COLO829 (cell line): ENCODE data around the gene CELSR2.

Source experiments
- DNase-seq: peaks from one replicate; pipeline ENCODE4 v3.0.0; 2012; ENCODE audit warnings: low spot score

The CELSR2 gene

GRCh38 chr1:109265016-109265415 is 15.7 kb downstream of the CELSR2 start:
- no peak for DNase-seq

- no peak for DNase-seq
Measured at GRCh38 chr1:109265741-109266330, 16.5 kb downstream of the CELSR2 start.

- DNase-seq, result no peak
Measured at GRCh38 chr1:109266965-109267364, 17.6 kb downstream of the CELSR2 start.

DNA sequence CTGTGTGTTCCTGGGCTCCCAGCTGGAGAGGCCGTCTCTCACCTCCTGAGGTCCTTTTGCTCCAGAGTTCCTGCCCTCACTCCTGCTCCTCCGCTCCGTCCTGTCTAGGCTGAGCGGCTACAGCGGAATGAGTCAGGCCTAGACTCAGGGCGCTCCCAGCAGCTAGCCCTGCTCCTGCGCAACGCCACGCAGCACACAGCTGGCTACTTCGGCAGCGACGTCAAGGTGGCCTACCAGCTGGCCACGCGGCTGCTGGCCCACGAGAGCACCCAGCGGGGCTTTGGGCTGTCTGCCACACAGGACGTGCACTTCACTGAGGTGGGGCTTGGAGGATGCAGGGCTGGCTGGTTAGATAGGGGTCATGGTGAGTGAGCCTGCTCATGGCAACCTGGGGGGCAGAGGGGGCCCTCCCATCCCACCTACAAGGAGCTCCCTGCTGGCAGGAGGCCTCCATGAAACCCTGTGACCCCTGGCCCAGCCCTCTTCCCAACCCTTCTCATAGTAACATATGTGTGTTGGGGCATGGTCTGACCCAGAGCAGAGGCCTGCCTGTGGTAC is 18.5 kb downstream of the CELSR2 start:
- DNase-seq, result no peak

- DNase-seq, result no peak
Measured at GRCh38 chr1:109268431-109269211, 19.3 kb downstream of the CELSR2 start.

DNA sequence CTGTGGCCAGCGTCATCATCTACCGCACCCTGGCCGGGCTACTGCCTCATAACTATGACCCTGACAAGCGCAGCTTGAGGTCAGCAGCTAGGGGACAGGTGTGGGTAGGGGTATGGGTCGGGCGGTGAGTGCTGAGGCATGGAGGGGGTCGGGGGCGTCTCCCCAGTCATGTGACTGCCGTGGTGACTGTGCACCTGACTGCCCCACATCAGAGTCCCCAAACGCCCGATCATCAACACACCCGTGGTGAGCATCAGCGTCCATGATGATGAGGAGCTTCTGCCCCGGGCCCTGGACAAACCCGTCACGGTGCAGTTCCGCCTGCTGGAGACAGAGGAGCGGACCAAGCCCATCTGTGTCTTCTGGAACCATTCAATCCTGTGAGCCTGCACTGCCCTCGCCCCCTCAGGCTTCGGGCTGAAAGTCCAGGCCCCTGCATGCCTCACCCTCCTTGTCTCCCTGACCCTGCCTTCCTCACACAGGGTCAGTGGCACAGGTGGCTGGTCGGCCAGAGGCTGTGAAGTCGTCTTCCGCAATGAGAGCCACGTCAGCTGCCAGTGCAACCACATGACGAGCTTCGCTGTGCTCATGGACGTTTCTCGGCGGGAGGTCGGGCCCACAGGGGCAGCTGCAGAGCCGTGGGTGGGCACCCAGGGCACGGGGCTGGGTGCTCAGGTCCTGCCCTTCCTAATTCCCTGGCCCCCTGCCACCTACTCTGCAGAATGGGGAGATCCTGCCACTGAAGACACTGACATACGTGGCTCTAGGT is 20.1 kb downstream of the CELSR2 start:
- no peak for DNase-seq

DNA sequence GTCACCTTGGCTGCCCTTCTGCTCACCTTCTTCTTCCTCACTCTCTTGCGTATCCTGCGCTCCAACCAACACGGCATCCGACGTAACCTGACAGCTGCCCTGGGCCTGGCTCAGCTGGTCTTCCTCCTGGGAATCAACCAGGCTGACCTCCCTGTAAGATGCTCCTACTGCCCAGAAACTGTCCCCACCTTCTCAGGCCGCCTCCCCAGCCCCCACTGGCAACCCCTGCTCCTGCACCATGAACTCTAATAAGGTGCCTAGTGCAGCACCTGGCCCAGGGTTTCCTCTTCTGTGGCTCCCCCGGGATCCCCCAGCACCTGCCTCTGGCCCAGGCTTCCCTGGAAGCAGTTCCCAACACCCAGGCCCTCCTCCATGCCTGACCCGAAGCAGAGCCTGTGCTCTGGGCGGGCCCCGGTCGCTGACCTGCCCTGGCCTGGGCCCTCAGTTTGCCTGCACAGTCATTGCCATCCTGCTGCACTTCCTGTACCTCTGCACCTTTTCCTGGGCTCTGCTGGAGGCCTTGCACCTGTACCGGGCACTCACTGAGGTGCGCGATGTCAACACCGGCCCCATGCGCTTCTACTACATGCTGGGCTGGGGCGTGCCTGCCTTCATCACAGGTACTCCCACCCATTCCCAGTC is 20.8 kb downstream of the CELSR2 start:
- DNase-seq, result no peak

DNA sequence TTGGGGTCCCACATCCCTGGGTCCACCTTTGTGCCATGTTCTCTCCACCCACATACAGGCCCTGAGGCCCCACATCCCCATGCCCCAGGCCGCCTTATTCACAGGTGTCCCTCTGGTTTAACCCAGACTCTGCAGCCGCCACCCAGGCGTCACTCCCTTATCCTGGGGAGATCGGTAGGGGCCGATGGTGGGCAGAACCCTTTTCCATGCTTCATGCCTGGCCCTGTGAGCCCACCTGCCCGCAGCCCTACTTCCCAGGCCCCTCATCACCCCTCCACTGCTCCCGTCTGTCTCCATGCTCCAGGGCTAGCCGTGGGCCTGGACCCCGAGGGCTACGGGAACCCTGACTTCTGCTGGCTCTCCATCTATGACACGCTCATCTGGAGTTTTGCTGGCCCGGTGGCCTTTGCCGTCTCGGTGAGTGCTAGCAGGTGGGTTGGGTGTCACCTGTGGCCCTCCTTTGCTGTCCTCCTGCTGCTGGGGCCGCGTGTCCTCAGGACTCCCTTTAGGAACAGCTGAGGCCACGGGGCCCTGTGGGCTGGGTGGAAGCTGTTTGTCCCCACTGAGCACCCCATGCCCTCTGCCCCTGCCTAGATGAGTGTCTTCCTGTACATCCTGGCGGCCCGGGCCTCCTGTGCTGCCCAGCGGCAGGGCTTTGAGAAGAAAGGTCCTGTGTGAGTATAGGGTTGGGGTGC is 21.4 kb downstream of the CELSR2 start:
- no peak for DNase-seq

GRCh38 chr1:109271458-109271857 is 22.1 kb downstream of the CELSR2 start:
- DNase-seq, result no peak

DNA sequence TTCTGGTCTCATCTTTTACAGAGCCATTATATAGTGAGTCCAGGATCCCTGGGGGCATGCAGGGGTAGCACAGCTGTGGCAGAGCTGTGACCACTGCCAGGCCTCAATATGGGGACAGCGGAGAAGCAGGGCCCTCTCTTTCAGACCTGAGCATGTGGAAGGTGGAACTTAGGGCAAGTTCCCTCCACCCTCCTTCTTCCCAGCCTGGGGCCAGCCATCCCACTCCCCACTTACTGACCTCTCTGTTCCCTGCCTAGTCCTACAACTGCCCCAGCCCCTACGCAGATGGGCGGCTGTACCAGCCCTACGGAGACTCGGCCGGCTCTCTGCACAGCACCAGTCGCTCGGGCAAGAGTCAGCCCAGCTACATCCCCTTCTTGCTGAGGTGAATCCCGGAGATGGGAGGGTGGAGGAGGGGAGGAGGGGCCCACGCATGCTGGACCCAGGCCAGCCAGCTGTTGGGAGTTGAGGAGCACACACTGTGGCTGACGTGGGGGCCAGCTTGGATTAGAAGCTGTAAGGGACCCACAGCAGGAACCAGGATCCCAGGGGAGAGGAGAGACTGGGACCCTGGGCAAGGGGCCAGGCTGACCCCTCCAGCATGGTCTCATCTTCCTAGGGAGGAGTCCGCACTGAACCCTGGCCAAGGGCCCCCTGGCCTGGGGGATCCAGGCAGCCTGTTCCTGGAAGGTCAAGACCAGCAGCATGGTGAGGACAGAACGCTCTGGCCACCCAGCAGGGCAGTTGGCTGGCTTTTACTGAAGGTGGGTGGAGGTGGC is 22.9 kb downstream of the CELSR2 start:
- no peak for DNase-seq

DNA sequence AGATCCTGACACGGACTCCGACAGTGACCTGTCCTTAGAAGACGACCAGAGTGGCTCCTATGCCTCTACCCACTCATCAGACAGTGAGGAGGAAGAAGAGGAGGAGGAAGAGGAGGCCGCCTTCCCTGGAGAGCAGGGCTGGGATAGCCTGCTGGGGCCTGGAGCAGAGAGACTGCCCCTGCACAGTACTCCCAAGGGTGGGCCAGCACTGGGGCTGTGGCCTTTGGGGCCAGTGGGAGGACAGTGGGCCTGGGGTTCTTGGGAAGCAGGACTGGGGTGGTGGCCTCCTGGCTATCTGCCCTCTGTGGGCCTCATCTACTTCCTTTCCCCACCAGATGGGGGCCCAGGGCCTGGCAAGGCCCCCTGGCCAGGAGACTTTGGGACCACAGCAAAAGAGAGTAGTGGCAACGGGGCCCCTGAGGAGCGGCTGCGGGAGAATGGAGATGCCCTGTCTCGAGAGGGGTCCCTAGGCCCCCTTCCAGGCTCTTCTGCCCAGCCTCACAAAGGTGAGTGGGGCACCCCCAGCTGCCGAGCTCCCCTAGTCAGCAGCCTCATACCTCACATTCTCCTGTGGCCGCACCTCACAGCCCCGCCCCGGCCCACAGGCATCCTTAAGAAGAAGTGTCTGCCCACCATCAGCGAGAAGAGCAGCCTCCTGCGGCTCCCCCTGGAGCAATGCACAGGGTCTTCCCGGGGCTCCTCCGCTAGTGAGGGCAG is 23.6 kb downstream of the CELSR2 start:
- no peak for DNase-seq

GRCh38 chr1:109273570-109274288 is 24.4 kb downstream of the CELSR2 start:
- DNase-seq, result no peak

DNA sequence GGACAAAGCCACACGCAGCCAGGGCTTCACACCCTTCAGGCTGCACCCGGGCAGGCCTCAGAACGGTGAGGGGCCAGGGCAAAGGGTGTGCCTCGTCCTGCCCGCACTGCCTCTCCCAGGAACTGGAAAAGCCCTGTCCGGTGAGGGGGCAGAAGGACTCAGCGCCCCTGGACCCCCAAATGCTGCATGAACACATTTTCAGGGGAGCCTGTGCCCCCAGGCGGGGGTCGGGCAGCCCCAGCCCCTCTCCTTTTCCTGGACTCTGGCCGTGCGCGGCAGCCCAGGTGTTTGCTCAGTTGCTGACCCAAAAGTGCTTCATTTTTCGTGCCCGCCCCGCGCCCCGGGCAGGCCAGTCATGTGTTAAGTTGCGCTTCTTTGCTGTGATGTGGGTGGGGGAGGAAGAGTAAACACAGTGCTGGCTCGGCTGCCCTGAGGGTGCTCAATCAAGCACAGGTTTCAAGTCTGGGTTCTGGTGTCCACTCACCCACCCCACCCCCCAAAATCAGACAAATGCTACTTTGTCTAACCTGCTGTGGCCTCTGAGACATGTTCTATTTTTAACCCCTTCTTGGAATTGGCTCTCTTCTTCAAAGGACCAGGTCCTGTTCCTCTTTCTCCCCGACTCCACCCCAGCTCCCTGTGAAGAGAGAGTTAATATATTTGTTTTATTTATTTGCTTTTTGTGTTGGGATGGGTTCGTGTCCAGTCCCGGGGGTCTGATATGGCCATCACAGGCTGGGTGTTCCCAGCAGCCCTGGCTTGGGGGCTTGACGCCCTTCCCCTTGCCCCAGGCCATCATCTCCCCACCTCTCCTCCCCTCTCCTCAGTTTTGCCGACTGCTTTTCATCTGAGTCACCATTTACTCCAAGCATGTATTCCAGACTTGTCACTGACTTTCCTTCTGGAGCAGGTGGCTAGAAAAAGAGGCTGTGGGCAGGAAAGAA is 25.5 kb downstream of the CELSR2 start:
- DNase-seq, result peak; percentile 65

DNA sequence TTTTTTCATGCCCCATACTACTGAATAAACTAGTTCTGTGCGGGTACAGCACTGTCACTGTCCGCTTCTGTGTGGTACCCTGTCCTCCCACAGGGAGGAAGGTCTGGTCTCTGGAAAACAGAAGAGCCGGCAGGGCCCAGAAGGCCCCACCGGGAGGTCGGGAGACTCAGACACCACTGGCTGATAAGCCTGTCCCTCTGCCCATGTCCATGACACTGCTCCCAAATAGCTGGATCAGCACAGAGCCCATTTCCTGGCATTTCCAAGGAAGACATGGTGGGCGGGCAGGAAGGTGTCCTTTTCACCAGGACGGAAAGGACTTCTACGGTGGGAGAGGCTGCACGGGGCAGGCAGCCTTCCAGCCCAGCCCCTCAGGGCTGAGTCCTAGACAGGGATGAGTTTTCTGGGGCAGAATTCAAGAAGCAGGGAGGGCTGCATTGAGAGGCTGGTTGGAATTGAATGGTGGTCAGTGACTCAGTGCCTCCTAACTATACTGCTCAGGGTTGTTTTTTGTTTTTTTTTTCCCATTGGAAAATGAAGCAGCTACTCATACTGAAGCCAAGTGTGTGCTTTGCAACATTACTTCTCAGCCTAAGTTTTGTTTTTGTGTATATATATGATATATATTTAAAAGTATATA is 26.5 kb downstream of the CELSR2 start:
- DNase-seq, result no peak

DNA sequence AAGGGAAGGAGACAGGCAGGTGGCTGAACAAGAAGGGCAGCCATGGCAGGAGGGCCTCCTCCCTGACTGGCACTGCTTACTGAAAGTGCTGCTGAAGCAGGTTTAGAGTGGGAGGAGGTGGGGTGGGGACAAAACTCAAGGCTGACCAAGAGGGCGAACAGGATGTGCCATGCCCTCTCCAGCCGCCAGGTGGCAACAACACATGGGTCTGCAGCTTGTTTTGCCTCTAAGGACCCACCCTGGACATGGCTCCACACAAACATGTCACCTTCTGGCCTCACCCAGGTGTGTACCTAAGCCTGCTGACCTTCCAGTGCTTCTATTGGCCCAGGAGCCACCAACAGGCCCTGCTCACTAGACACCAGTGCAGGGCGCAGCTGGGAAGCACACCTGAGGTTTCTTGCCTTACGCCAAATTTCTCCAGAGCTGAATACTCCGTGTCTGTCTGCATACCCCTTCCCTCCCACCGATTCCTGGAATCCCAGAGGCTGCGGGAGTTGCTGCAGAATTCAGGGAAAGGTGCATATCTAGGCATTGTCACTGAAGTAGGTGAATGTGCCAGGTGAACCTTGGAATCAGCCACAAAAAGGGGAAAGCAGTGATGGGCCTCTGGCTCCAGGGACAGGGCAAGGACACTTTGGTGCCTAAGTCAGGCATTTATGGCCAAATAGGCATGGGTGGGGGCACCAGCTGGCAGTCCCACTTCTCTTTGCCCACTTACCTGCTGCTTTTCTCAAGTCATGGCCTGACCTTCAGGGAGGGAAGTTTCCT is 28.3 kb downstream of the CELSR2 start:
- DNase-seq, result peak; percentile 55

- no peak for DNase-seq
Measured at GRCh38 chr1:109279615-109280278, 30.4 kb downstream of the CELSR2 start.

- no peak for DNase-seq
Measured at GRCh38 chr1:109280862-109281261, 31.5 kb downstream of the CELSR2 start.
